IPS-20b (cell line): ENCODE results near the gene MAB21L4.

Experiments used
- H3K27ac ChIP-seq: one replicate; pipeline ENCODE4 v1.5.1; 2013; ENCODE audit warnings: low read length
- H3K27me3 ChIP-seq: 2 replicates; pipeline ENCODE4 v1.6.1; 2013; ENCODE audit warnings: mild to moderate bottlenecking, low read length, inconsistent platforms; ENCODE audit not compliant: insufficient read depth
- H3K36me3 ChIP-seq: 2 replicates; pipeline ENCODE4 v1.6.1; 2013; ENCODE audit warnings: low read depth, mild to moderate bottlenecking, inconsistent platforms, low read length, moderate library complexity; ENCODE audit not compliant: insufficient read depth
- H3K4me1 ChIP-seq: 2 replicates; pipeline ENCODE4 v1.6.1; 2013; ENCODE audit warnings: mild to moderate bottlenecking, control low read depth, inconsistent platforms, low read length, moderate library complexity; ENCODE audit not compliant: insufficient read depth
- H3K4me3 ChIP-seq: 2 replicates; pipeline ENCODE4 v1.5.1; 2013; ENCODE audit warnings: mild to moderate bottlenecking, low read length, inconsistent platforms
- H3K9ac ChIP-seq: 2 replicates; pipeline ENCODE4 v1.6.1; 2013; ENCODE audit warnings: low read depth, mild to moderate bottlenecking, inconsistent platforms, low read length, moderate library complexity
- H3K9me3 ChIP-seq: 2 replicates; pipeline ENCODE4 v1.6.1; 2013; ENCODE audit warnings: mild to moderate bottlenecking, low read depth, low read length, inconsistent platforms; ENCODE audit not compliant: insufficient read depth

Gene MAB21L4

DNA sequence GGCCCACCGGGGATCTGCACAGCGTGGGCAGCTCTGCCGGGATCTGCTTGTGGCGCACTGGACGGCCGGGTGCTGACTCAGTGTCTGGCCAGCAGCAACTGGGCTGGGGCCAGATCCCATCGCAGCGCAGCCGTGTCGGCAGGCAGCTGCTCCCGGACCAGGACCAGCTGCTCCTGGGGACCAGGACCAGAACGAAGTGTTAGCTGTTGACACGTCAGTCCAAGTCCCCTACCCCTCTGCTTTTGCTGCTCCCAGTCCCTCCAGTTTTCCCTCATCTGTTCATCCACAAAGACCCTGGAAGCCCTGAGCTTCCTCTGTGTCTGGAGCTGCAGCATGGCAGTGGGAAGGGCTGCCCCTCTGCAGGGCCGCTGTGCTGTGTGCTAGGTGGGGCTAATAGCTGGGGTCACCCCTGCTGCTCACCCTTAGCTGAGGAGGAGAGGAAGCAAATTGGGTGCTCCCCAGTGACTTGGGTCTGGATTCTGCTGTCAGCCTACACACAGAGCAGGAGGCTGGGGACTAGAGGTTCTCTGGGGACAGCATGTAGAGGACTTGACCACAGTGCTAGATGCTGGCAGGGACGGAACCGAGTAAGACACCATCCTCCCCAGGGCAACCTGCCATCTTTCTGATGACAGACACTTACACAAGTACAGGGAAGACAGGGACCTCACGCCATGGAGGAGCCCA, 59.0 kb downstream of the MAB21L4 start:
- Histone ChIP-seq H3K4me3 (no peak overlapping the region), H3K27ac (no peak overlapping the region), H3K9me3 (no peaks in the 10 kb centered on the region), H3K4me1 (no peaks in the 10 kb centered on the region), H3K9ac (no peak overlapping the region), H3K27me3 (peaks cover 8% of the 10 kb centered on the region), H3K36me3 (no peaks in the 10 kb centered on the region)
